K562 (cell line): Measurements from ENCODE around the gene RBM34. TPM values are rescaled to one million over a fixed set of nuclear protein-coding genes. Genes with fewer than 3 reads are reported as not detected.

Experiments
- ARID3B ChIP-seq: fragments of 250-450 bp; sonication (Bioruptor Pico); IDR thresholded peaks from 2 replicates; pipeline ENCODE4 v1.4.0; 2020; ENCODE audit warnings: borderline replicate concordance
- BRD4 ChIP-seq: fragments of 200-600 bp; sonication (generic); IDR thresholded peaks from 2 replicates; pipeline ENCODE4 v1.6.1; 2017; ENCODE audit warnings: inconsistent platforms
- C11orf30 ChIP-seq: fragments of 450-650 bp; IDR thresholded peaks from 2 replicates; pipeline ENCODE4 v1.6.1; 2016; ENCODE audit warnings: low read depth, mild to moderate bottlenecking
- DIDO1 ChIP-seq: fragments of 450-650 bp; IDR thresholded peaks from 2 replicates; pipeline ENCODE4 v1.6.1; 2016; ENCODE audit warnings: low read depth, missing biosample characterization, missing genetic modification characterization
- FOXK2 ChIP-seq, 2 experiments: fragments of 450-650 bp; IDR thresholded peaks in 1 of 2; conservative IDR thresholded peaks in 1 of 2; 2 replicates each; pipeline ENCODE4 v1.6.1; 2016; ENCODE audit warnings: low read depth in 2 of 2, mild to moderate bottlenecking in 1 of 2
- GTF3C2 ChIP-seq: IDR thresholded peaks from 3 replicates; pipeline ENCODE4 v1.6.1; 2011; ENCODE audit warnings: borderline replicate concordance, mild to moderate bottlenecking, moderate library complexity; ENCODE audit not compliant: insufficient read length; ENCODE audit errors: extremely low read depth
- HNRNPH1 ChIP-seq: fragments of 200-400 bp; formaldehyde crosslinking; optimal IDR thresholded peaks from 2 replicates; pipeline ENCODE3; 2017; ENCODE audit warnings: low read depth, mild to moderate bottlenecking, low read length, moderate library complexity
- L3MBTL2 ChIP-seq: fragments of 450-650 bp; IDR thresholded peaks from 2 replicates; pipeline ENCODE4 v1.6.1; 2016; ENCODE audit warnings: mild to moderate bottlenecking, moderate library complexity
- NFIX ChIP-seq: fragments of 250-450 bp; sonication (Bioruptor Pico); IDR thresholded peaks from 2 replicates; pipeline ENCODE4 v1.4.0; 2020; ENCODE audit warnings: low read depth, mild to moderate bottlenecking, moderate library complexity
- POLR2A ChIP-seq: fragments of 450-650 bp; conservative IDR thresholded peaks from 2 replicates; pipeline ENCODE4 v1.6.1; 2016
- SAFB ChIP-seq: fragments of 200-400 bp; formaldehyde crosslinking; IDR thresholded peaks from 2 replicates; pipeline ENCODE4 v1.6.1; 2017; ENCODE audit warnings: low read depth, low read length, borderline replicate concordance
- SMARCA4 ChIP-seq: fragments of 450-650 bp; IDR thresholded peaks from 2 replicates; pipeline ENCODE4 v1.6.1; 2016
- SREBF2 ChIP-seq: sonication (generic); formaldehyde crosslinking; IDR thresholded peaks from 2 replicates; pipeline ENCODE4 v1.4.0; 2020; ENCODE audit warnings: mild to moderate bottlenecking, missing genetic modification reagents
- STAT5B ChIP-seq: fragments of 250-450 bp; sonication (Bioruptor Pico); IDR thresholded peaks from 2 replicates; pipeline ENCODE4 v1.8.0; 2021; ENCODE audit warnings: mild to moderate bottlenecking, inconsistent platforms
- TRIM28 ChIP-seq: fragments of 450-650 bp; IDR thresholded peaks from 2 replicates; pipeline ENCODE4 v1.6.1; 2017
- ZBTB49 ChIP-seq: sonication (generic); formaldehyde crosslinking; IDR thresholded peaks from 2 replicates; pipeline ENCODE4 v1.8.0; 2022; ENCODE audit warnings: missing genetic modification reagents, mild to moderate bottlenecking, borderline replicate concordance
- ZBTB7A ChIP-seq: IDR thresholded peaks from 2 replicates; pipeline ENCODE4 v1.6.1; 2011; ENCODE audit warnings: low read depth, mild to moderate bottlenecking, low read length, moderate library complexity, borderline replicate concordance; ENCODE audit not compliant: control insufficient read depth
- ZNF561 ChIP-seq: fragments of 450-650 bp; formaldehyde crosslinking; conservative IDR thresholded peaks from 2 replicates; pipeline ENCODE4 v1.4.0; 2020; ENCODE audit warnings: mild to moderate bottlenecking, moderate library complexity
- polyA plus RNA-seq, 8 experiments: library from polyadenylated mRNA; depleted of rRNA in 4 of 8; stranded (reverse) in 5 of 8; unstranded in 3 of 8; fragments of >200 nt; fragmentation: Nextera tagmentation in 2 of 8; fragmentation: Illumina TruSeq in 1 of 8; extraction: Ambion mirVana in 2 of 8; extraction: Trizol in 1 of 8; gene quantifications; 2 replicates each; pipeline versions ENCODE4 v1.2.1 to v1.2.3, GENCODE V29; 2011 to 2014; ENCODE audit warnings: inconsistent platforms in 1 of 8, missing spikeins in 1 of 8
- total RNA-seq, 7 experiments: library from RNA; depleted of rRNA in 6 of 7; stranded (reverse); fragments of >200 nt in 6 of 7; fragmentation: Illumina TruSeq in 2 of 7; extraction: Trizol in 2 of 7; gene quantifications; 2 replicates each; pipeline versions ENCODE4 v1.2.1 to v1.2.3, GENCODE V29; 2011 to 2021; ENCODE audit warnings: low replicate concordance in 1 of 7
- TF ChIP-seq, protein P1 (sequence below): fragments of 250-450 bp; sonication (Bioruptor Pico); IDR thresholded peaks from 2 replicates; pipeline ENCODE4 v1.5.0; 2021; ENCODE audit warnings: mild to moderate bottlenecking, moderate library complexity

Gene RBM34
- total and polyA plus RNA-seq, 9 of the 15 experiments (the other 6 are each of a cell fraction or from before 2014, with no cell fraction given) = 64.0 to 178 (median 124) TPM

- TF ChIP-seq HNRNPH1 (no peak), SMARCA4 (peak; percentile 78), TRIM28 (no peak), SREBF2 (no peak), STAT5B (CRISPR knock-in tag) (no peak), DIDO1 (tag) (peak; percentile 66), ZBTB49 (CRISPR knock-in tag) (no peak), GTF3C2 (no peak), C11orf30 (peak; percentile 74; the same call in 1 of the 2 replicates), BRD4 (no peak), ZNF561 (CRISPR knock-in tag) (no peak), ARID3B (no peak), L3MBTL2 (peak; percentile 92), POLR2A (no peak), NFIX (CRISPR knock-in tag) (no peak), FOXK2 (conservative IDR thresholded peaks at IDR 0.05 in 1 of 2, IDR thresholded peaks at IDR 0.05 in 1 of 2; ENCODE audit: low read depth in 2 of 2) (0 out of 4 replicates have a peak, but pooled peaks of 1 of the 2 experiments have one; percentile 28), ZBTB7A (no peak), SAFB (no peak)
- TF ChIP-seq, protein P1, sequence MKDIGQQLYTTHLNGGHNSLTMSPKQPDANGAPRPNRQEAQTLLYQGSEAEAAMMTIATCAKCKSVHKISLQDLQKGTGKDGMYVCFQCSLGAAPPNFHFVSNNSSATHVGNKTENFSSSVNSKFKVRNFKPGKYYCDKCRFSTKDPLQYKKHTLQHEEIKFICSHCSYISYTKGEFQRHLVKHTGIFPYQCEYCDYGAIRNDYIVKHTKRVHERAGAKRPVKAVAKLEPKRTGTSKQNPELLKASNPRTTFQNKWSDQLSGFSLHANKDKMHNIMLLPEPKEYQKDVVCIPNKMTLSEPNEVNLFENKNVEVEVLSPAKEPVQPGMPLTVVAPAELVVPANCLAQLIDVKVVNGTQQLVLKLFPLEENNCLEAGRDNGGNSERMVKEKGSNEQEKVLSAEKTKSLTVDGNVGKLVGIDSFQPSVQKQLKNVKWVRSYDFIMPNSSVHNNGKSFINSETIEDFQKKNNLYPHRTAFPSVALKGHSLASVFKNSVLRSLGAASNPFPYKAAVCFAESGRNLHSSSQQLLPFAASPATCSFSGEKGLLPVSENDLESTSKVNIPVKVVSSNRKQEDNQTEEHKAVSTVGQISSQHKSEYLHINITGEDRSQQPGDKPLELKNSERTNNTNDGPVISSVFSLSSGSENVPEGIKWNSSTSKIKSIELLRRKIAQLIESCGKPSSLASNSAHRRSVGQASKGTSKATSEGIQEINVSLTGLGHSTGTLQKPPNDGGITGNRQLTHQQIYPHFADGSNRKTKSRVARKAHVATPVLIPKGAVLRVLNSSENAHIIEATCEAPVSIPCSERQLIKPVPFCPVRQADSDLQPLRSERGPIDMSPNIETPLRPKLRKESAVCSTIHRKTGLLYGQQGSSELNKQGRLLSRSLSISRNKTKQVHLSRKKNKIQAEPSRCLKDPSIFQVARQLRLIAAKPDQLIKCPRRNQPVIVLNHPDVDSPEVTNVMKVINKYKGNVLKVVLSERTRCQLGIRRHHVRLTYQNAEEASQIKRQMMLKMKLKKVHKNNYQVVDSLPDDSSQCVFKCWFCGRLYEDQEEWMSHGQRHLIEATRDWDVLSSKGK (CRISPR knock-in tag) = no peak
Measured at GRCh38 chr1:235090406-235091069, 70.5 kb downstream of the RBM34 start (continued).
